NB4 (cell line): ENCODE data around the gene NT5M.

Source experiments
- CTCF ChIP-seq: IDR thresholded peaks from one replicate; pipeline ENCODE4 v1.5.1; 2012; ENCODE audit warnings: low read depth, low read length
- MAX ChIP-seq: IDR thresholded peaks from 2 replicates; pipeline ENCODE4 v1.6.1; 2011; ENCODE audit warnings: low read depth, low read length
- MYC ChIP-seq: IDR thresholded peaks from 2 replicates; pipeline ENCODE4 v1.6.1; 2011; ENCODE audit warnings: low read depth, low read length
- POLR2A ChIP-seq: IDR thresholded peaks from 2 replicates; pipeline ENCODE4 v1.6.1; 2011; ENCODE audit warnings: mild to moderate bottlenecking; ENCODE audit not compliant: insufficient read length; ENCODE audit errors: extremely low read depth

- TF ChIP-seq CTCF (no peak), MYC (no peak), MAX (no peak), POLR2A (no peak)
Measured at GRCh38 chr17:17391668-17392370, 88.6 kb downstream of the NT5M start.
